HEK293 (cell line): ENCODE results near the gene UCP2.
A peak's percentile ranks its signal among the peaks of the same experiment; 100 is the strongest.

ENCODE experiments used
- CTCF ChIA-PET: fragments of 350-600 bp; formaldehyde crosslinking; extraction: SDS; loops from one replicate; lab custom pipeline; 2021; ENCODE audit warnings: antibody characterized with exemption; lab: Yijun Ruan, JAX
- POLR2A ChIA-PET: fragments of 300-600 bp; formaldehyde crosslinking; extraction: SDS; loops from one replicate; lab custom pipeline; 2020; ENCODE audit warnings: antibody characterized with exemption, inconsistent platforms; lab: Yijun Ruan, JAX
- H3K27ac ChIP-seq: fragments of 200-500 bp; sonication (Bioruptor generic); 2 replicates; pipeline ENCODE4 v1.5.1; 2014; ENCODE audit warnings: low read depth, low read length, control low read depth, inconsistent platforms; ENCODE audit errors: extremely low read depth
- H3K36me3 ChIP-seq, 2 experiments: fragments of 200-500 bp in 1 of 2; sonication (Bioruptor generic) in 1 of 2; 1 replicate in 1 of 2; 2 replicates in 1 of 2; pipeline ENCODE4 v1.5.1; 2014 to 2017; ENCODE audit warnings: inconsistent platforms in 2 of 2, low read length in 2 of 2; ENCODE audit not compliant: control insufficient read depth in 2 of 2, insufficient read depth in 1 of 2
- H3K4me1 ChIP-seq: fragments of 200-500 bp; sonication (Bioruptor generic); 2 replicates; pipeline ENCODE4 v1.5.1; 2014; ENCODE audit warnings: mild to moderate bottlenecking, low read length, inconsistent platforms; ENCODE audit not compliant: control insufficient read depth, insufficient read depth
- H3K4me3 ChIP-seq: 2 replicates; pipeline ENCODE4 v1.5.1; 2011; ENCODE audit warnings: low read depth, mild to moderate bottlenecking, control low read depth, low read length, moderate library complexity
- H3K9me3 ChIP-seq: fragments of 200-500 bp; sonication (Bioruptor generic); 2 replicates; pipeline ENCODE4 v1.5.1; 2014; ENCODE audit warnings: low read depth, low read length, inconsistent platforms; ENCODE audit not compliant: control insufficient read depth, insufficient read depth
- PRDM1 ChIP-seq: fragments of 450-650 bp; formaldehyde crosslinking; IDR thresholded peaks from 2 replicates; pipeline ENCODE4; 2016; ENCODE audit warnings: missing biosample characterization, missing genetic modification characterization
- SETDB1 ChIP-seq: IDR thresholded peaks from one replicate; pipeline ENCODE4 v1.6.1; 2017; ENCODE audit warnings: mild to moderate bottlenecking, low read length, moderate library complexity, mixed read lengths; ENCODE audit not compliant: insufficient read length
- YY1 ChIP-seq: fragments of 450-650 bp; formaldehyde crosslinking; IDR thresholded peaks from 2 replicates; pipeline ENCODE4 v1.5.1; 2018; ENCODE audit warnings: missing biosample characterization, missing genetic modification characterization
- ZBTB20 ChIP-seq: fragments of 450-650 bp; formaldehyde crosslinking; IDR thresholded peaks from 2 replicates; pipeline ENCODE4 v1.5.1; 2016; ENCODE audit warnings: missing biosample characterization, missing genetic modification characterization
- ZBTB8A ChIP-seq: fragments of 450-650 bp; formaldehyde crosslinking; IDR thresholded peaks from 2 replicates; pipeline ENCODE4 v1.5.1; 2016; ENCODE audit warnings: missing biosample characterization, missing genetic modification characterization
- ZNF157 ChIP-seq: fragments of 450-650 bp; formaldehyde crosslinking; IDR thresholded peaks from 2 replicates; pipeline ENCODE4 v1.5.1; 2016; ENCODE audit warnings: missing biosample characterization, missing genetic modification characterization
- ZNF274 ChIP-seq, 2 experiments: fragments of 200-500 bp in 1 of 2; fragments of 450-650 bp in 1 of 2; sonication (Bioruptor generic) in 1 of 2; formaldehyde crosslinking in 1 of 2; IDR thresholded peaks; 2 replicates each; pipeline versions ENCODE4 v1.5.1 to v1.6.1; 2014 to 2016; ENCODE audit warnings: borderline replicate concordance in 1 of 2, inconsistent platforms in 1 of 2, low read length in 1 of 2, missing biosample characterization in 1 of 2, missing genetic modification characterization in 1 of 2
- ZNF311 ChIP-seq: fragments of 450-650 bp; formaldehyde crosslinking; IDR thresholded peaks from 2 replicates; pipeline ENCODE4 v1.5.1; 2017; ENCODE audit warnings: missing biosample characterization, missing genetic modification characterization, borderline replicate concordance
- ZNF510 ChIP-seq: fragments of 450-650 bp; formaldehyde crosslinking; IDR thresholded peaks from 2 replicates; pipeline ENCODE4 v1.5.1; 2018; ENCODE audit warnings: mild to moderate bottlenecking, missing genetic modification characterization, missing biosample characterization; ENCODE audit not compliant: insufficient replicate concordance
- ZNF544 ChIP-seq: fragments of 450-650 bp; formaldehyde crosslinking; IDR thresholded peaks from 2 replicates; pipeline ENCODE4 v1.5.0; 2017; ENCODE audit warnings: missing biosample characterization, missing genetic modification characterization
- ZNF677 ChIP-seq: fragments of 450-650 bp; IDR thresholded peaks from 2 replicates; pipeline ENCODE4 v1.5.0; 2018; ENCODE audit warnings: missing biosample characterization, mild to moderate bottlenecking, missing genetic modification characterization, moderate library complexity
- ZNF785 ChIP-seq: fragments of 450-650 bp; formaldehyde crosslinking; IDR thresholded peaks from 2 replicates; pipeline ENCODE4 v1.5.1; 2016; ENCODE audit warnings: missing biosample characterization, missing genetic modification characterization
- ZSCAN23 ChIP-seq: fragments of 450-650 bp; formaldehyde crosslinking; IDR thresholded peaks from 2 replicates; pipeline ENCODE4 v1.5.1; 2016; ENCODE audit warnings: missing biosample characterization, missing genetic modification characterization
- TF ChIP-seq, protein P1 (sequence below): fragments of 450-650 bp; formaldehyde crosslinking; IDR thresholded peaks from 2 replicates; pipeline ENCODE4 v1.5.0; 2017; ENCODE audit warnings: missing biosample characterization, missing genetic modification characterization, borderline replicate concordance
- TF ChIP-seq, protein P2 (sequence below): fragments of 450-650 bp; formaldehyde crosslinking; IDR thresholded peaks from 2 replicates; pipeline ENCODE4 v1.5.1; 2016; ENCODE audit warnings: missing biosample characterization, missing genetic modification characterization
- TF ChIP-seq, protein P3 (sequence below): fragments of 450-650 bp; IDR thresholded peaks from 2 replicates; pipeline ENCODE4 v1.5.1; 2018; ENCODE audit warnings: missing biosample characterization, mild to moderate bottlenecking, missing genetic modification characterization

UCP2 gene

DNA sequence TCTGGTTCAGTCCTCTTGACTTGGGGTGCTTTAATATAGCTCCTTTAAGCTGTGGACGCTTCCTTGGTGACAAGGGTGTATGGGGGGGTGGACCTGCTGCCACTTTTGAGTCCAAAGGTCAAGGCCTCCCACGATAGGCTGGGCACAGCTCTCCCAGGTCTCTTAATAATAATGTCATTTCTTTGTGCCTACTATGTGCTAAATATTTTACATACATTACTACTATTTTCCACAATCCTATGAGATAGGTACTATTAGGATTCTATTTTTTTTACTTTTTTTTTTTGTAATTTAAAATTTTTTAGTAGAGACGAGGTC, 26.5 kb upstream of the UCP2 start (continued):
- no peak for TF ChIP-seq ZNF274 (IDR thresholded peaks at IDR 0.05; ENCODE audit: low read length)
- TF ChIP-seq ZNF274 (tag by site-specific recombination; IDR thresholded peaks at IDR 0.05; ENCODE audit: borderline replicate concordance) = no peak
- TF ChIP-seq ZNF785 (tag by site-specific recombination) = no peak

DNA sequence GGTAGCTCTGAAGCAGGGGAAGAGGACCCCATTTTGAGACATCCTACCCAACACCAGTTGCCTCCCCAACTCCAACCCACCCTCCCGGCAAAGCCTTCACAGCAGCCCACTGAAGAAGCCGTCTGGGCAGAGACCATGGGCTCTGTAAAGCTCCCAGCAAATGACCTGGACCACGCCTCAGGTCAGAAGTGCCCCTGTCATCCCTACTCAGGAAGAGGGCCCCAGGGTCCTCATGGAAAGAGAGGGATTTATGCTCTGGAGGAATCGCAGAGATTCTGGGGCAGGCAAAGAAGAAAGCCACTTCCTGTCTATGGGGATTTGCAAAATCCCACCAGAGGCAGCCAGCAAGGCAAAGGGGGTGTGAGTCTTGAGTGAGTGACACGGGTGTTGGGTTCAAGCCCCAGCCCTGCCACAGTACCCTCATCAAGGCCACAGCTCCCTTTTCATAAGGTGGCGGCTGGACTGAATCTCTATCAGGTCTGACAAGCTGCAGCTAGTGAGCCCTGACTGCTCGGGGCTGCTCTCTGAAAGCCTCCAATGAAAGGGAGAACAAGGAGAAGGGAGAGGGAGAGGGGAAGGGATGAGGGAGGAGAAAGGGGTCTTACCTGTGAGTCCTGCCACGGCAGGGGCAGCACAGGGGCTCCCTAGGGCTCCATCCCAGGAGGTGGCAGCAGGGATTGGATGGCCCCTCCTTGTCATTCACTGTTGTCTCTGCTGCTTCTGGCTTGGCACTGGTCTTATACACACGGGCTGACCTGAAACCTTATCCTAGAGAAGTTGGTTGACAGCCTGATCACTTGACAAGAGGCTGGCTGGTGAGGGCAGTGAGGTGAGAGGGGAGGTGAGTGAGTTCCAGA, 26.0 kb upstream of the UCP2 start, which contains the start of gene UCP3:
Gene UCP3, minus strand, starts transcription at position 713 of the 857 bp plus-strand sequence. CDS start 2,043 bp downstream, outside the sequence.
- H3K4me3 ChIP-seq = no peak within 1 kb of the TSS
- TF ChIP-seq ZNF510 (tag by site-specific recombination) (no peak), PRDM1 (tag by site-specific recombination) (peak; percentile 50; the same call in 1 of the 2 replicates), ZNF544 (tag by site-specific recombination) (no peak)
- TF ChIP-seq, protein P1, sequence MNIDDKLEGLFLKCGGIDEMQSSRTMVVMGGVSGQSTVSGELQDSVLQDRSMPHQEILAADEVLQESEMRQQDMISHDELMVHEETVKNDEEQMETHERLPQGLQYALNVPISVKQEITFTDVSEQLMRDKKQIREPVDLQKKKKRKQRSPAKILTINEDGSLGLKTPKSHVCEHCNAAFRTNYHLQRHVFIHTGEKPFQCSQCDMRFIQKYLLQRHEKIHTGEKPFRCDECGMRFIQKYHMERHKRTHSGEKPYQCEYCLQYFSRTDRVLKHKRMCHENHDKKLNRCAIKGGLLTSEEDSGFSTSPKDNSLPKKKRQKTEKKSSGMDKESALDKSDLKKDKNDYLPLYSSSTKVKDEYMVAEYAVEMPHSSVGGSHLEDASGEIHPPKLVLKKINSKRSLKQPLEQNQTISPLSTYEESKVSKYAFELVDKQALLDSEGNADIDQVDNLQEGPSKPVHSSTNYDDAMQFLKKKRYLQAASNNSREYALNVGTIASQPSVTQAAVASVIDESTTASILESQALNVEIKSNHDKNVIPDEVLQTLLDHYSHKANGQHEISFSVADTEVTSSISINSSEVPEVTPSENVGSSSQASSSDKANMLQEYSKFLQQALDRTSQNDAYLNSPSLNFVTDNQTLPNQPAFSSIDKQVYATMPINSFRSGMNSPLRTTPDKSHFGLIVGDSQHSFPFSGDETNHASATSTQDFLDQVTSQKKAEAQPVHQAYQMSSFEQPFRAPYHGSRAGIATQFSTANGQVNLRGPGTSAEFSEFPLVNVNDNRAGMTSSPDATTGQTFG = no peak
- TF ChIP-seq, protein P2, sequence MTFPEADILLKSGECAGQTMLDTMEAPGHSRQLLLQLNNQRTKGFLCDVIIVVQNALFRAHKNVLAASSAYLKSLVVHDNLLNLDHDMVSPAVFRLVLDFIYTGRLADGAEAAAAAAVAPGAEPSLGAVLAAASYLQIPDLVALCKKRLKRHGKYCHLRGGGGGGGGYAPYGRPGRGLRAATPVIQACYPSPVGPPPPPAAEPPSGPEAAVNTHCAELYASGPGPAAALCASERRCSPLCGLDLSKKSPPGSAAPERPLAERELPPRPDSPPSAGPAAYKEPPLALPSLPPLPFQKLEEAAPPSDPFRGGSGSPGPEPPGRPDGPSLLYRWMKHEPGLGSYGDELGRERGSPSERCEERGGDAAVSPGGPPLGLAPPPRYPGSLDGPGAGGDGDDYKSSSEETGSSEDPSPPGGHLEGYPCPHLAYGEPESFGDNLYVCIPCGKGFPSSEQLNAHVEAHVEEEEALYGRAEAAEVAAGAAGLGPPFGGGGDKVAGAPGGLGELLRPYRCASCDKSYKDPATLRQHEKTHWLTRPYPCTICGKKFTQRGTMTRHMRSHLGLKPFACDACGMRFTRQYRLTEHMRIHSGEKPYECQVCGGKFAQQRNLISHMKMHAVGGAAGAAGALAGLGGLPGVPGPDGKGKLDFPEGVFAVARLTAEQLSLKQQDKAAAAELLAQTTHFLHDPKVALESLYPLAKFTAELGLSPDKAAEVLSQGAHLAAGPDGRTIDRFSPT = no peak
- ChIA-PET CTCF (interaction anchor here (0.6 kb wide), 1 partner anchor 45 kb away, joined by 3 read pairs; no protein-coding TSS in a partner anchor), POLR2A (interaction anchor here (1.2 kb wide), 1 partner anchor 46 kb away, joined by 3 read pairs; no protein-coding TSS in a partner anchor)
- H3K9me3 ChIP-seq = no peaks in the 10 kb centered on the region
- no peak within 1 kb of the TSS for H3K27ac ChIP-seq
- no peaks in the 10 kb centered on the region for H3K4me1 ChIP-seq
- peaks cover 0 to 15% of the 10 kb centered on the region in 2 experiments; a peak in 1 of 3 replicates for H3K36me3 ChIP-seq

DNA sequence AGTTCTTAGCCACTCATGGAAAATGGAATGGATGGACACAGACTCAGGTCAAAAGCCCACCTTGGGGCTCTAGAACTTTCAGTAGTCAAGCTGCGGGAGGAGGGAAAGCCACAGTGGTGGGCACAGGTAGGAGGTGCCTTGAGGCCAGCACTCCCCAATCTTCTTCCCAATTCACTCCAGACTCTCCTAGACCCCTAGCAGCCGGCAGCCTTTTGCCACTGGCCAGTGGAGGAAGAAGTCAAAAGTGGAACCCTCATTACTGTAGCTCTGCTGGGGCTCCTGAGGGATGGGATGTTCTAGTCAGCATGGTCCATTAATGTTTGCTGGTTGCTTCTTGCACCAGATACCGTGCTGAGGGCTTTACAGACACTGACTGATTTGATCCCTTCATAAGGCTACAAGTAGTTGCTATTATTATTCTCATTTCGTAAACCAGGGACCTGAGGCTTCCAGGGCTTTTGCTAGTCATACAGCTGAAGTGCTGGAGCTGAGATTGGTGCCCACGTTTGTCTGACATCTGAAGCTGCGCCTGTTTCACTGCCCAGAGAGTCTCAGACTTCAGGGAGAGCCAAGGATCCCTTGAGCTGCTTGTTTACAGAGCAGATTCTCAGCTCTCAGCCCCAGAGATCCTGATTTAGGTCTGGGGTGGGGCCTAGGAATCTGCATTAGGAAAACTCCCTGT, 25.2 kb upstream of the UCP2 start:
- TF ChIP-seq ZSCAN23 (tag by site-specific recombination) (no peak), SETDB1 (no peak), ZBTB8A (no peak), YY1 (tag by site-specific recombination) (no peak), ZNF157 (tag by site-specific recombination) (no peak), ZNF311 (tag by site-specific recombination) (no peak), ZBTB20 (no peak), ZNF677 (tag by site-specific recombination) (no peak)
- TF ChIP-seq, protein P3, sequence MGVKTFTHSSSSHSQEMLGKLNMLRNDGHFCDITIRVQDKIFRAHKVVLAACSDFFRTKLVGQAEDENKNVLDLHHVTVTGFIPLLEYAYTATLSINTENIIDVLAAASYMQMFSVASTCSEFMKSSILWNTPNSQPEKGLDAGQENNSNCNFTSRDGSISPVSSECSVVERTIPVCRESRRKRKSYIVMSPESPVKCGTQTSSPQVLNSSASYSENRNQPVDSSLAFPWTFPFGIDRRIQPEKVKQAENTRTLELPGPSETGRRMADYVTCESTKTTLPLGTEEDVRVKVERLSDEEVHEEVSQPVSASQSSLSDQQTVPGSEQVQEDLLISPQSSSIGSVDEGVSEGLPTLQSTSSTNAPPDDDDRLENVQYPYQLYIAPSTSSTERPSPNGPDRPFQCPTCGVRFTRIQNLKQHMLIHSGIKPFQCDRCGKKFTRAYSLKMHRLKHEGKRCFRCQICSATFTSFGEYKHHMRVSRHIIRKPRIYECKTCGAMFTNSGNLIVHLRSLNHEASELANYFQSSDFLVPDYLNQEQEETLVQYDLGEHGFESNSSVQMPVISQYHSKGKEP (tag by site-specific recombination) = no peak
- no peak overlapping the region for H3K27ac ChIP-seq
- no peak overlapping the region for H3K4me3 ChIP-seq
- POLR2A ChIA-PET = interaction anchor here (1.2 kb wide), 1 partner anchor 47 kb away, joined by 3 read pairs; no protein-coding TSS in a partner anchor
- H3K9me3 ChIP-seq = no peaks in the 10 kb centered on the region
- peaks cover 0 to 13% of the 10 kb centered on the region in 2 experiments; a peak in 1 of 3 replicates for H3K36me3 ChIP-seq
- H3K4me1 ChIP-seq = no peaks in the 10 kb centered on the region
- CTCF ChIA-PET = interaction anchor here (0.7 kb wide), 1 partner anchor 20 kb away, joined by 3 read pairs; no protein-coding TSS in a partner anchor
